Measurements from ENCODE around the gene PDCL2. TPM values are rescaled to one million over a fixed set of nuclear protein-coding genes. Genes with fewer than 3 reads are reported as not detected.
A peak's percentile ranks its signal among the peaks of the same experiment; 100 is the strongest.
"Not testable (repeated sequence)": the region's sequence is repeated elsewhere in the genome, so short reads cannot be mapped to it uniquely, and the experiment has no call there.

Gene PDCL2
- polyA plus RNA-seq, 3 donors: not detected

DNA sequence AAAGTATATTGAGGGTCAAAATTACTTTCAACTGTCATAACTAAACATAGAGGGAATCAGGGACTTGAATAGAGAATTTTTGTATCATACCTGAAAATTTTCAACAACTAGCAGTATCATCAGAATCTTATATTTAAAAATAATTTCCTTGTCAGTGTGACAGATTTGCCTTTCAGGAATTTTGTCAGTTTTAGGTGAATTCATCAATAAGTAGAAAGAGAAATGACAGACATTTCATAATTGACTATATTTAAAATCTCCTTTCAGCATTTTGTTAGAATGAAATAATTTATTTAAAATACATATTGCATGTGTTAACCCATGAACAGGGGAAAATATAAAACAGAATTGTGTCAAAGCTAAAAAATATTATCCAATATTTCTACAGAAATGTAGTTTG, 8.6 kb upstream of the PDCL2 start:
- no peak for DNase-seq (ENCODE audit: low read depth in 3 of 3, low spot score in 2 of 3)

DNA sequence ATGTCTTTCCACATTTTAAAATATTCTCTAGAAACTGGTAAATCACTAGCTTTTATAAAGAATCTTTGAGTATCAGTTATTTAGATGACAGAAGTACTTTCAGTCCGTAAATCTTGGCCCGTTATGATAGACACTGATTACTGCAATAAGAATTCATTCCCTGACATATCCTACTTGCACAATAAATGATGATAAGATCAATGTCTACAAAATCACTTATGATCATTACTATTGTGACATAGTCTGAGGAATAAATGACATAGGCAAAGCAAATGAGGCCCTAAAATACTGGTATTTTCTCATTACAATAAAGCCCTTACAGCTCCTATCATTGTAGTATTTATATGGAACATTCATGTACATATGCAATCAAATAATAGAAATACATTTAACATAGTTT, 6.6 kb upstream of the PDCL2 start:
- DNase-seq (ENCODE audit: low read depth in 3 of 3, low spot score in 2 of 3): no peak

DNA sequence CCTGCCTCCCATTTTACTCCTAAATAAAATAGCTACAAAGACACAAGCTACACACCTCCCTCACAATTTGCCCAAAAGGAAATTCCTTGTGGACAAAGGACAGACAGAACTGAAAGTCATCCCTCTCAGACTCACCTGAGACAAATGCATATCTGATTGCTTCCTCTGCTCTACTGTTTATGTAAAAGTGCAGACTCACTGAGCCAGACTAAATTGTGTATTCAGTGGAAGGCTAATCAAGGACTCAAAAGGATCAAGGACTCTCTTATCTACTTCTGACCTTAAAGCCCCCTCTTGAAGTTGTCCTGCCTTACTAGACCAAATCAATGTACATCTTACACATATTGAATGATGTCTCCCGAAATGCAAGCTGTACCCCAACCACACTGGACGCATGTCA, 3.9 kb downstream of the PDCL2 start:
- DNase-seq (ENCODE audit: low read depth in 3 of 3, low spot score in 2 of 3): no peak

DNA sequence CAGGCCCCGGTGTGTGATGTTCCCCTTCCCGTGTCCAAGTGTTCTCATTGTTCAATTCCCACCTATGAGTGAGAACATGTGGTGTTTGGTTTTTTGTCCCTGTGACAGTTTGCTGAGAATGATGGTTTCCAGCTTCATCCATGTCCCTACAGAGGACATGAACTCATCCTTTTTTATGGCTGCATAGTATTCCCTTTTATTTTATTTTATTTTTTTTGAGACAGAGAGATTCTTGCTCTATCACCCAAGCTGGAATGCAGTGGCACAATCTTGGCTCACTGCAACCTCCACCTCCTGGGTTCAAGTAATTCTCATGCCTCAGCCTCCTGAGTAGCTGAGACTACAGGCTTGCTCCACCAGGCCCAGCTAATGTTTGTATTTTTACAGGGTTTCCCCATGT, 9.3 kb downstream of the PDCL2 start:
- DNase-seq (ENCODE audit: low read depth in 3 of 3, low spot score in 2 of 3): not testable (repeated sequence)

DNA sequence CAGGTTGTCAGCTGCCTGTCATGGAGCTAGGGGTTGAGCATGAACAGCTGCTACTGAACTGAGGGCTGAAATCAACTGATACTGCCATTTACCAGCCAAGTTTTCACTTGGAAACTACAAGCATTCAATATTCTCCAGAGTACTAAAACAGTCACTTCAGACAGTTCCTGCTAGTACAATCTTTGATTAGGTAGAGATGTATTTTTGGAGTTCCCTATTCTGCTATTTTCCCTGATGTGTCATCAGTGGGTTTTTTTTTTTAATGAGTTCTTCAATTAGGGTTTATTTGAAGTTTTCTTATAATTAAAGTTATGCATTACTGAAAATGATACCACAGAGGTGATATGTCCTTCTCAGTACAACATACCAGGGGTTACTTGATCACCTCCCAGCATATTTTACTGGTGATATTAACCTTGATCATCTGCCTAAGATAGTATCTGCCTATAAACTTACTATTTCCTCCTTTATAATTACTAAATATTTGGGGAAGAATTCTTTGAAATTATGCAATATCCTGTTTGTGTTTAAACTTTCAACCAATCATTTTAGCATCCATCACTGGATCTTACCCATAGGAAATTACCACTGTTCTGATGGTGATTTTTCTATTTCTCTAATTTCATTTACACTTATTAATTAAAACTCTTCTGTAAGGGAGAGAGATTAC, 13.6 kb downstream of the PDCL2 start:
- DNase-seq (ENCODE audit: low read depth in 3 of 3, low spot score in 2 of 3): no peak

DNA sequence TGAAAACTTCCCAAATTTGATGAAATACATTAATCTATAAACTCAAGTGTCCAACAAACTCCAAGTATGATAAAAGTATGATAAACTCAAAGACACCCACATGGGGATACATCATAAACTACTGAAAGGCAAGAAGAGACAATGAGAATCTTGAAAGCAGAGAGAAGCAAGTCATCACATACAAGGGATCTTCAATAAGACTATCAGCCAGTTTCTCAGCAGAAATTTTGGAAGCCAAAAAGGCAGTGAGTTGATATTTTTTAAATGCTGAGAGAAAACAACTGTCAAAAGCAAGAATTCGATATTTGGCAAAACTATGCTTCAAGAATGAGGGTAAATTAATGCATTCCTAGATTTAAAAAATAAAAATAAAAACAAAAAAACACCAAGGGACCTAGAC, 16.5 kb downstream of the PDCL2 start:
- DNase-seq (ENCODE audit: low read depth in 3 of 3, low spot score in 2 of 3): no peak

DNA sequence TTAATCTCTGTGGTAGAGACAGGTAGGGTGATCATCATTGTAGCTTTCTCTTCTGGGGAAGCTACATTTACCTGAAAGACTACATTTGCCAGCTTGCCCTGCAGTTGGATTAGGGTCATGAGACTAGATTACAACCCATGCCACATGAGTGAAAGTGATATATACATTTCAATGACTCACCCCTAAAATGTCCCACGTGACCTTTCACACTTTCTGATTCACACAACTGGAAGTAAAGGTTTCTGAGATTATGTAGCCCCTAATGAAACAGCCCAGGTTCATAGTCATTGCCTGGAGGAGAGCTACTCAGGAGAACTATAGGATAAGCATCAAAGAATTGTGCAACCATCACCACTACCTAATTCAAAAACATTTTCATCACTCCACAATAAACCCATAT, 17.8 kb downstream of the PDCL2 start:
- no peak for DNase-seq (ENCODE audit: low read depth in 3 of 3, low spot score in 2 of 3)

DNA sequence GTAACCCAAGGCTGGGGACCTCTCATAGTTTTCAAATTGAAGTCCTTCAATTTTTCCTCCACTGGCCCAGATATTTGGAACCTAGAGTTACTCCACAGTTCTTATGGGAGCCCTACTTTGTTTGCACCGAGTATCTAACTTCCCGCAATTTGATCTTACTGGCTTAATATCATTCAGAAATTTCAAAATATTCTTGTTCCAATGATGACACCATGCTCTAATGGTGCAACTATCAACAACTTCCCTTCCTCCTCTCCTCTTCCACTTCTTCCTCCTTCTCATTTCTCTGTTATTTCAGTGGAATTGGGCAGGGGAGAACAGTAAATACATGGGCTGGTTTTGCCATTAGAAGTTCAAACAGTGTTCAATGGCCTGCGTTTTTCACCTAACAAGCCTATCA, 20.2 kb downstream of the PDCL2 start:
- DNase-seq (ENCODE audit: low read depth in 3 of 3, low spot score in 2 of 3): no peak

DNA sequence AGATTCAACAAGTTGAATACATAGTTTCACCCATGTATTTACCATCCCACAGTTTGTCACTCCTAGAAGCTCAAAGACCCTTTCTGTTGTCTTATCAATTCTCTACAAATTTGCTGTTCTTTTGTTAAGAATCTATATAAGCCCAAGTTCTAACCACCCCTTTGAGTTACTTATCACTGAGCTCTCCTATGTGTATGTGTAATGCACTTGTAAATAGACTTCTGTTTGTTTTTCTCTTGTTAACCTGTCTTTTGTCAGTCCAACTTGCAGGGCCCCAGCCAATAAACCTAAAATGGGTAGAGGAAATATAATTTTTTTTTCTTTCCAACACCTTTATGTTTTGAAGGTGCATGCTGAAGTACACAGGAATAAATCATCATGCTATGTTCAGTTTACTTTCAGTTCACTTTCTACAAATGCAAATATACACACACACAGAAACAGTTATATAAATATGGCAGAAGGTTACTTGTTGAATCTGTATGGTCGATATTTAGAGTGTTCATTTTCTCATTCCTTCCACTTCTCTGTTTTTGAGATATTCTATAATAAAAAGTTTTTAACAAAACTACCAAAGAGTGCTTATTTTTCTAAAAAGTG, 23.0 kb downstream of the PDCL2 start:
- no peak for DNase-seq (ENCODE audit: low read depth in 3 of 3, low spot score in 2 of 3)

DNA sequence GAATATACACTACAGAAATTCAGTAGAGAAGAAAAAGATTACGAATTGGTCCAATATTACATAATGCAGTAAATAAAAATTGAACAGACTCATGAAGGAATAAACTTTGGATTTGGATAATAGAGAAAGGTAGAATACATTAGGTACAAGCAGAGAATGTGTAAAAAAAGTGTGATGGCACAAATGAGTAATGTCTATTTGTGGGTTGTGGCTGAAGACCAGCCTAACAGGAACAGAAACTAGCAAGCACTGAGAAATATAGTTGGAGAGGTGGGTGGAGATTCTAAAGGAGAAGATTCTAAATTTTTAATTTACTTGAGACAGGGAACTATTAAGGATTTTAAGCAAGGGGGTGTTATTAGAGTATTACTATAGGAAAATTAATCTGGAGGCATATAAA, 30.2 kb downstream of the PDCL2 start:
- no peak for DNase-seq (ENCODE audit: low read depth in 3 of 3, low spot score in 2 of 3)

DNA sequence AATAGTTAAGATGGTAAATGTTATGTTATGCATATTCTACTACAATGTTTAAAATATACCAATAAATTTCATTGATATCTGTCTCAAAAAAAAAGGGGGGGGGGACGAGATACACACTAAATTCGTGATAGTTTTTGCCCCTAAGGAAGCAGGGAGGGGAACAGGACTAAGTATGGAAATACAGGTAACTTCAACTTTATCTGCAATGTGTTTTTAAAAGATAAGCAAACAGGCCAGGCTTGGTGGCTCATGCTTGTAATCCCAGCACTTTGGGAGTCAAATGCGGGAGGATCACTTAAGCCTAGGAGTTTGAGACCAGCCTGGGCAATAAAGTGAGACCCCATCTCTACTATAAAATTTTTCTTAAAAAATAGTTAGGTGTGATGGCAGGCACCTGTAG, 31.9 kb downstream of the PDCL2 start:
- DNase-seq (ENCODE audit: low read depth in 3 of 3, low spot score in 2 of 3): no peak

DNA sequence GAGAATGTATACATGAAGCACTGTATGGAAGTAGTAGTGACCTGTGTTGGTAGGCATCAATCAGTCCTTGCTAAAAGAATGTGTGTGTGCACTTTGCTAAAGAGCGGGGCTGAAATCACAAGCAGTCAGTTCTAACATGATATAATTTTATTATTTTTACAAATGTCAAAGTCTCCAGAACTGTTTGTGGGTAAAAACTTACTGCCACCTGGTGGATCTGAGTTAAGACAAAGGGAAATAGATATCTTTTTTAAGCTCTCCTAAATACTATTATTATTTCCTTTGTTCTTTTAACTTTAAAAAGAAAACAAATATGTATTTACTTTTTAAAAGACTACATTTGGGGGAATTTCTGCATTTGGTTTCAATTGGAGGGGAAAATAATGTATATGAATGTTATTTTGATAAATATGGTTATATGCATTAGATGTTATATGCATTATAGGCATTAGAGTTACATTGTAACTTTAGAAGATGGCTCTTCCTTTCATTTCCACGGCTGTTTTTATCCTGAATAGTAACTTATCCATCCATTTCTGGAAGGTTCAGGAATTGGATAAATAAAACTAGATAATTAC, 37.5 kb downstream of the PDCL2 start:
- no peak for DNase-seq (ENCODE audit: low read depth in 3 of 3, low spot score in 2 of 3)

DNA sequence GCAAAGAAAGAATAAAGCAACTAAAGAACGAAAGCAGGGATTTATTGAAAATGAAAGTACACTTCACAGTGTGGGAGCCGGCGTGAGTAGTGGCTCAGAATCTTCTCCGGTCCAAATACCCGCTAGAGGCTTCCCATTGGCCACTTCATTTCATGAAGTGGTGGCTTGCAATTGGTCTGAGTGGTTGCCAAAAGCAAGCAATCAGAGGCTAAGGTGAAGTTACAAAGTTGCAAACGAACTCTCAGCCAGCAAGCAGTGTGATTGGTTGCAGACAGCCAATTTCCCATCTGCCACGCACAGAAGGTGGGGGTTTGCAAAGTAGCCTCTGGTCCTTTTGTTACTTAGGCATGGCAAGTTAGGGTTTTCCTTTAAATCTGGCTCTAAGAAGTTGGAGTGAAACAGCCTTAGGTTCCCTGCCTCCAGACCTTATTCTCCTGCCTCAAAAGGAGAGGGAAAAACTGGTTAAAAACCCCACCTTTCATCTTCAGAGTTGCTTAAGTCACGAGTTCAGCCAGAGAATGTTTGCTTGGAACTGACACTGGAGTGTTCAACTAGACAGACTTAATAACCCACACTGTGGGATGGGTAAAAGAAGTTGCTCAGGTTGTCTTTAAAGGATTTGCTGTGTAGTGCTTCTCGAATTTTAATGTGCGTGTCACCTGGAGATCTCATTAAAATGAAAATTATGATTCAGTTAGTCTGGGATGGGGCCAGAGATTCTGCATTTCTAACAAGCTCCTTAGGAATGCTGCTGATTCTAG, 38.4 kb downstream of the PDCL2 start:
- DNase-seq (ENCODE audit: low read depth in 3 of 3, low spot score in 2 of 3): no peak

DNA sequence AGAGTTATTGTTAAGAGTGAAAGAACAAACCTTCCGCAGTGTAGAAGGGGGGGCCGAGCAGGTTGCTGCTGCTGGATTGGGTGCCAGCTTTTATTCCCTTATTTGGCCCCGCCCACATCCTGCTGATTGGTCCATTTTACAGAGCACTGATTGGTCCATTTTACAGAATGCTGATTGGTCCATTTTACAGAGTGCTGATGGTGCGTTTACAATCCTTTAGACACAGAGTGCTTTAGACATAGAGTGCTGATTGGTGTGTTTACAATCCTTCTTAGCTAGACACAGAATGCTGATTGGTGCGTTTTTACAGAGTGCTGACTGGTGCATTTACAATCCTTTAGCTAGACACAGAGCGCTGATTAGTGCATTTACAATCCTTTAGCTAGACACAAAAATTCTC, 40.1 kb downstream of the PDCL2 start:
- DNase-seq (ENCODE audit: low read depth in 3 of 3, low spot score in 2 of 3): not testable (repeated sequence)

DNA sequence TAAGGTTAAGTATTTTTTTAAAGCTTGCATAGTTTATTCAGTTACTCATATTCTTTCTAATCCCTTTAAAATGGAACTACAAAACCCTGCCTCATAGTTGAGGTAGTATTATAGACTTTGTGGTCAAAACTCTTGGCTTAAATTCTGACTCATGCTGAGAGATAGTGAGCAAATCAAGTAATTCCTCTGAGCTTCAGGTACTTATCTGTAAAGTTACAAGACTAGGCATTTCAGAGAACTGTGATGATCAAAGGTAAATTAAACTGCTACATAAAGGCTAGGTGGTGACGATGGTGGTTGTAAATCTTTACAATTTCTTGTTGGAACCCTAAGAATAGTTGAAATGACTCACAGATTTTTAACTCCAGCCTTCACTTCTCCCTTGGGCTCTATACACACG, 42.2 kb downstream of the PDCL2 start:
- DNase-seq (ENCODE audit: low read depth in 3 of 3, low spot score in 2 of 3): no peak

DNA sequence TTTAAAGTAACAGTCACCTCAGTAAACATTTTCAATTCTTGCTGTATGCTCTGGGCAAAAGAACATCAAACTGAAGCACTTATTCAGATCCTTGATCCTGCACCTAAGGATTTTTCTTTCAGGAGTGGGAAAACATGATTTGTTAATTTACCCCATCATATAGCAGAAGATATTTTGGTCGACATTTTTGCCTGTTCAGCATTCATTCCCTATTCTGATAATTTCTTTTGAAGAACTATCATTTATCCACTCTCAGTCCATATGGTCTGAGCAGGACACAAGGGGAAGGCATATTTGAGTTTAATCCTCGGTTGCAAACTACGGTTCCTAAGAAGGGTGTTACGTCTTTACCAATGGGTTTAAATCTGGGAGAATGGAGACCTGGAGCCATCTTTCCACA, 44.1 kb downstream of the PDCL2 start:
- DNase-seq (ENCODE audit: low read depth in 3 of 3, low spot score in 2 of 3): no peak

DNA sequence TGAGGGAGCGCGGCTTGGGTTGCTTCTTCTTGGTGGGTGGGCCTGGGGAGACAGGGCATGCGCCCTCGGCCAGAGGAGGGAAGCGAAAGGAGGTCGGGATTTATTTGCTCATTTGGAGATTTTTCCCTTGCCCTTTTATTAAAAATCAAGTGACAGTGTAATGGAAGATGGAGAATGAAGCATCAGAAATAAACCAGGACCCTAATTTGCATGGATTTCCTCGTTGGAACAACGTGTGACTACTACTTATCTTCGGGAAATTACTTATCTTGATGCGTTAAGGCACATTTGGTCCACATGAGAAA, 44.6 kb downstream of the PDCL2 start:
- DNase-seq (ENCODE audit: low read depth in 3 of 3, low spot score in 2 of 3): peak in 1 of 3 donors; percentile 25

DNA sequence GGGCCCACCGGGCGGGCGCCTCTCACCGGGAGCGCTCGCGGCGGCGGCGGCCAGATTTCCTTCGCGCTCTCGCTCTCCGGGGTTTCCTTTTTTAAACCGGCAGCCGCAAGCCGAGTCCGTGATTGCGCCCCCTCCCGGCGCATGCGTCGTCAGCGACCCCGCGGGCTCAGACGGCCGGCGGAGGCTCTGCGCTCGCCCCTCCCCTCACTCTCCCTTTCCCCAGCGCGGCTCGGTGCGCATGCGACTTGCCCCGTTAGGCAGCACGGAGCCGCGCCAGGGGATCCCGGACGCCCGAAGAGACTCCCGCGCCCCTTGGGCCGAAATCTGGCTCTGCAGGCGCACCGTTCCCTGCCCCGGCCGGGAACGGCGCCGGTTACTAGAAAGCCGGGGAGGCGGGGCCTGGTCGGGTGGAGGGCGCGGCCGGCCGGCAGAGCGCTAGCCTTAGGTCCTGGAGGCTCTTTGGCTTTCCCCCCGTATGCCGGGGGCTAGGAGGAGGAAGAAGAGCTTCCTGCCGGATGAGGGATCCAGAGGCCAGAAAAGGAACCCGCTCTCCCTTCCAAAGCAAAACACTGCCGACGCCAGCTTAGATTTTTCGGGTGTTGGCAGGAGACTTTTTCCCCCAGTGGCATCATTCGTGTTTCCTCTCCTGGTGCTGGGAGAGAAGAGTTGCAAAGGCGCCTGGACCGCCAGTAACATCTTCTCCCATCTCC, 45.1 kb downstream of the PDCL2 start, which contains the start of gene CLOCK:
Gene CLOCK, minus strand, starts transcription at position 154 of the 710 bp plus-strand sequence. CDS start 64,124 bp downstream, outside the sequence.
- DNase-seq (ENCODE audit: low read depth in 3 of 3, low spot score in 2 of 3): peak; percentile 71 to 80 (median 78)

DNA sequence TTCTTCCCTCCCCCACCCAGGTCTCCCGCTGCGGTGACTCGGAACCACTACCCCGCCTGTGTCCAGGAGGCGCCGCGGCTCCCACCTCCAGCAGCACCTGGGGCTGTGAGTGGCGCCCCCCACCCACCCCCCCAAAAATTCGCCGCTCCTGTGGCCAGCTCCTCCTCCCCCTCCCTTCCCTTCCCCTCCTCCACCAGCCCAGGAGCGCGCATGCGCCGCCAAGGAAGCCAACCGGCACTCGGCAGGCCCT, 45.6 kb downstream of the PDCL2 start:
- DNase-seq (ENCODE audit: low read depth in 3 of 3, low spot score in 2 of 3): peak in 1 of 3 donors; percentile 68

DNA sequence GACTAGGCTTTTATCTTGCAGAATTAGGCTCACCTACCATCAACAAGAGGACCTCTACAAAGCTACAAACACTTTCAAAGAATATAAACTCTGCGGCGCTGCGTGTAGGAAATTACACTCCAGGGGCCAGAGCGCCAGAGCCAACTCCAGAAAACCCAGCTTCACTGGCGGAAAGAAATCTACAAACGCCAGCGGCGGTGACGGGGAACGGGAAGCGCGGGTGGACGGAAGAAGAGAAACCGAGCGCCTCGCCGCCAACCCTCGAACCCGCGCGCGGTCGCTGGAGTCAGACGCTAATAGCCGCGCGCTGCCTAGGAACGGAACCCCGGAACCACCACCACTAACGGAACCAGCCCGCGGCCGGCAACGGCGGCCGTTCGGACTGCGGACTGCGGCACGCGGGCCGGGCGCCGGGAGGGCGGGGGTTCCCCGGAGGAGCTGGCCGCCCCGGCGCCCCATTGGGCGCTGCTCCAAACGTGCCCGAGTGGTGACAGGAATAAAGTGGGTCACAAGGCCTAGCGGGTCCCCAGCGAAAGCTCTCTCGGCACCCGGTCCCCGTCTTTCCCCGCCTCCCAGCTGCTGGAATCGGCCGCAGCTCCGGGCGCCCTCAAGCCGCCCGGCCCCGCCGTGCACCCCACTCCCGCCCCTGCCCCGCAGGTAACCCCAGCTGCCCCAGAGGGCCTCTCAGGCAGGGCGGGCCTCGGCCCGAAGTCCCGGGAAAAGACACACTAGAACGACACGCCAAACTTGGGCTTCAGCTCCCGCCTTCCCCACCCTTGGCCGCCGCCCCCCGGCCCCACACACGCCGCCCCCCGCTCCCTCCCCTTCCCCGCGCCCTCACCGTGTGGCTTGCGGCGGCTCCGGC, 46.2 kb downstream of the PDCL2 start:
- DNase-seq (ENCODE audit: low read depth in 3 of 3, low spot score in 2 of 3): peak; percentile 40 to 58 (median 49)
